HG03066 (cell line): Measurements from ENCODE around the gene DNER.
"Not testable (repeated sequence)": the region's sequence is repeated elsewhere in the genome, so short reads cannot be mapped to it uniquely, and the experiment has no call there.

Source experiments
- ATAC-seq: cut with Tn5 transposase; IDR thresholded peaks from one replicate; pipeline ENCODE4 v1.9.1; 2021; ENCODE audit warnings: low read depth; ENCODE audit not compliant: unreplicated experiment

DNER gene

GRCh38 chr2:229350117-229350805 lies 364.1 kb downstream of the DNER start:
- no peak for ATAC-seq

DNA sequence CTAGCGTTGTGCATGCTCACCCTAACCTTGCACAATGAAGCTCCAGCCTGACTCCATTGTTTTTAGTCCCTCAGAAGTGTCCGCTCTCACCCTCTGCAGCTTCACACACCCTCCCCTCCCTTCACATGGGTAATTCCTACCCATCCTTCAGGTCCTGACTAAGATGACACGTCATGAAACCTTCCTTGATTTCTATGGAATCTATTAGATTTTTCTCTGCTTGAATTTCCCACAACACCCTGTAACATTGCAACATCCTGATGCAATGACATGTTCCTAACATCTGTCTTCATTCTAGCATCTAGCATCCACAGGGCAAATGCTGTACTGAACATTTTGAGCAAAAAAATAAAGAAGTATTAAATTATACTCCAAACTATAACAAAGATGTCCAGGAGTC lies 366.2 kb downstream of the DNER start:
- ATAC-seq, result no peak

GRCh38 chr2:229346816-229347540 lies 367.4 kb downstream of the DNER start:
- ATAC-seq, result no peak

GRCh38 chr2:229344955-229345354 lies 369.4 kb downstream of the DNER start:
- no peak for ATAC-seq

DNA sequence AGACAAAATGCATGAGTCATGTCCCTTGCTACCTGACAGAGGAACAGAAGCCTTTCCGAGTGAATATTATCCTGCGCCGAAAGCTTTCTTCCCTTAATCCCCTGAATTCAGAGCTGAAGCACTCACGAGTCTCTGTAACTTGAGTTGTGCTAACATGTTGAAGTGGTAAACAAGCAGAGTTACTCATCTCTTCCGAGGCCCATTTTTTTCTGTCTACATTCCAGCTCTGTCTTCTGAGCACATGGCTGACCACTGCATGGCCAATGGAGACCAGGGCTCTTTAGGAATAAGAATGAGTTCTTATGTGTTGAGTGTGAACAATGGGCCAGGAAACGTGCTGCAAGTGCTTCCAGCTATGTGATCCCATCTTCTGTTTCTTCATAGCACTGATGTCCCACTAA lies 370.2 kb downstream of the DNER start:
- ATAC-seq, result no peak

DNA sequence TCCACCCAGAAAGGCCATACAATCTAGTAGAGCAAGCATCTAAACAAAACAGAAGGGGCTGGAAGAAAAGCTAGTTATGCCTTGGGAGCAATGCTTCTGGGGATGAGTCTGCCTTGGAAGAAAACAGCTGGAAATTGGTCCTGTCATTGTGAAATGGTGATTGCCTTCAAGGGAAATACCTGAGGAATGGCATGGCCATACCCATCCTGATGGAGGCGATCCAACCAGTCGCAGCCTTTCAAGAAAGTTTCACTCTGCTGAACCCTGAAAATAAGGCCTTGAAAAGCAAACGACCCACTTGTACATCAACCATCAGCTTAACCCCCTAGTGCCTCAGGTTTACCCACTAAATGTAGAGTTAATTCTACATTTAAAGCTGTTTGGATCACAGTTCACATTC lies 370.7 kb downstream of the DNER start:
- no peak for ATAC-seq

- no peak for ATAC-seq
These were observed 372.0 kb downstream of the DNER start for GRCh38 chr2:229342376-229342775.

GRCh38 chr2:229340086-229340760 lies 374.1 kb downstream of the DNER start:
- no peak for ATAC-seq

GRCh38 chr2:229339618-229340017 lies 374.7 kb downstream of the DNER start:
- ATAC-seq, result no peak

GRCh38 chr2:229339171-229339570 lies 375.2 kb downstream of the DNER start:
- not testable (repeated sequence) for ATAC-seq

DNA sequence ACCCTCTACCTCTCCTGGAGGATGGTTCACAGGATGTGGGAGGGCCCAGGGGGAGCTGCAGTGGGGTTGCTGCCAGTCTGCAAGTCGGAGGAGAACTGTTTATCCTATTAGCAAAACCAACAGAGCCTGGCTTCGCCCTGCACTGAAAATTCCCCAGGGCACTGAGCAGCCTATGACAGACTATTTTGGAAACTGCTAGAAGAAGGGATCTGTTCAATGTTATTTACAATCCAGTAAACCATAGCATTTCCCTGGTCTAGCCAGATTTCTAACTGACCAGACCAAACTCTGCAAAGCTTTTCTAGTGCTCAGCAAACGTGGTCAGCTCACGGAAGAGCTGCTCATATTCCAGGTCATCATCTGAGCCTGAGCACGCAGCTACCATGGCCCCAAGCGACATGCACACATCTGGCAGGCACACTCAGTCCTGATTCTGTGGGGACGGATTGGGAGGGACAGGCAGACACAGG lies 378.4 kb downstream of the DNER start:
- ATAC-seq, result no peak

DNA sequence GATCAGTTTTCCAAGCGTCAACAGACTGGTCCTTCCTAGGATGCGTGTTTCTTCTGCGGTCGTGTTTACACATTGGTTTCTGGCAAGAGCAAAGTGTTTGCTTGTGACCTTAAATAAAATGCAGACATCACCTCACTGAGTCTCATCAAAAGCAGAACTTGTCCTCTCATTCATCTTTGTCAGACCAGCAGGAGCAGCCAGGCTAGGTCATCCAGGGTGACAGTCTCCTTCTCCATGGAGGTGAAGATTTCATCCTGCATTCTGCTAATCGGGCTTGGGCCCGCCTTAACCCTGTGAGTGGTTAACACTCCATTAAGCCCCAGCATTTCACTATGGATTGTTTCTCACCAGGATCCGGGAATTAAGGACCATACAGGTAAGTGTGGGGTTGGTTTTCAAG lies 379.0 kb downstream of the DNER start:
- no peak for ATAC-seq

- ATAC-seq, result no peak
These were observed 383.4 kb downstream of the DNER start for GRCh38 chr2:229330952-229331351.

- ATAC-seq, result no peak
These were observed 394.8 kb downstream of the DNER start for GRCh38 chr2:229319558-229319957.

DNA sequence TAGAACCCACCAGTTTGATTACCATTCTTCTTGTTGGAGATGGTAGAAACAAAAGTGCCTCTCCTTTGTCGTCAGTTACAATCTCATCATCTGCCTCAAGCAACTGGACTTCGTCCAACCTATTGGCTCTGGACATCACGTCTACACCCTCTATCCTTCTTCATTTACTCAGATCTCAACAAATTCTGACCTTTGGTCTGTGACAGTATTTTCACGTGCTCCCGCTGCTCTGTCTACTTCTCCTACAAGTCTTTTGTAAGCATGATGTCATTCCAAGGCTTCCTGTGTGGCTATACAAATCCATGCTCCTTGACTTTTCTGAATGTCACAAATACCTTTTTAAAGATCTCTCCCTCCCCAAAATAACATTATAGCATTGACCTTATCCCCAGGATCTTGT lies 400.2 kb downstream of the DNER start:
- ATAC-seq, result no peak

DNA sequence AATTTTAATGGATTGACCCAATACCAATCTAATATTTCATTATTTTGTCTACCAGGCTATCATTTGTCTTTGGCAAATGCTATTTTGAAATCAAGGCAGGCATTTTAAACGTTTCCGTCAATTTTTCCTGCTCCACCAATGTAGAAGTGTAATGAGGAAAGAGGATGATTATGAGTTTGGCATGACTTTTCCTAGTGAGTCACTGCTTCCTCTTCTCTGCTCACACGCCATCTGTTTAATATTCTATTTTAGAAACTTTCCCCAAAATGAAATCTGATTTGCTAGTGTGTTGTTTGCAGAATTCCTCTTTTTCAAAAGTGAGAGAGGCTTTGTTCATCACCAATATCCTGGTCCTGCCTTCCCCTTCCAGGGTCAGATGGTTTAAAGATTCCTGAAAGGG lies 400.8 kb downstream of the DNER start:
- no peak for ATAC-seq
